Jurkat, Clone E6-1 (cell line): ENCODE results near the gene NEU4.
"Not testable (repeated sequence)": the region's sequence is repeated elsewhere in the genome, so short reads cannot be mapped to it uniquely, and the experiment has no call there.

ENCODE experiments used
- DNase-seq: peaks from one replicate; pipeline ENCODE4 v3.0.0-alpha.2; 2011; ENCODE audit warnings: low read depth, low spot score
- H3K4me3 ChIP-seq: 2 replicates; pipeline ENCODE4 v1.5.1; 2011; ENCODE audit warnings: mild to moderate bottlenecking, low read length, control low read depth, moderate library complexity

NEU4 gene

GRCh38 chr2:241820625-241821384 is 11.8 kb downstream of the NEU4 start:
- DNase-seq = no peak
- no peak overlapping the region for H3K4me3 ChIP-seq

GRCh38 chr2:241821460-241822263 is 12.7 kb downstream of the NEU4 start:
- no peak for DNase-seq
- peak overlapping the region; percentile 32 for H3K4me3 ChIP-seq

GRCh38 chr2:241822264-241822623 is 13.3 kb downstream of the NEU4 start:
- H3K4me3 ChIP-seq = peak overlapping the region; percentile 32; the same call in 1 of the 2 replicates
- no peak for DNase-seq

GRCh38 chr2:241823531-241824437 is 14.8 kb downstream of the NEU4 start:
- not testable (repeated sequence) for DNase-seq, H3K4me3 ChIP-seq

- H3K4me3 ChIP-seq = no peak overlapping the region
Observed at GRCh38 chr2:241827394-241827793, 18.4 kb downstream of the NEU4 start.

GRCh38 chr2:241833101-241833663 is 24.2 kb downstream of the NEU4 start:
- DNase-seq = no peak
- H3K4me3 ChIP-seq = no peak overlapping the region

More at GRCh38 chr2:241827394-241827793, 18.4 kb downstream of the NEU4 start:
- no peak for DNase-seq

- H3K4me3 ChIP-seq, DNase-seq: not testable (repeated sequence)
Observed at GRCh38 chr2:241833756-241834526, 24.9 kb downstream of the NEU4 start.

GRCh38 chr2:241834527-241835210 is 25.7 kb downstream of the NEU4 start:
- no peak overlapping the region for H3K4me3 ChIP-seq
- DNase-seq = no peak

- H3K4me3 ChIP-seq = no peak overlapping the region
- DNase-seq = no peak
Observed at GRCh38 chr2:241835611-241836010, 26.6 kb downstream of the NEU4 start.

GRCh38 chr2:241836292-241836691 is 27.3 kb downstream of the NEU4 start:
- H3K4me3 ChIP-seq = no peak overlapping the region
- no peak for DNase-seq

GRCh38 chr2:241837197-241837965 is 28.4 kb downstream of the NEU4 start:
- no peak overlapping the region for H3K4me3 ChIP-seq
- DNase-seq = no peak

GRCh38 chr2:241841181-241842066 is 32.4 kb downstream of the NEU4 start:
- H3K4me3 ChIP-seq = no peak overlapping the region
- no peak for DNase-seq

- DNase-seq = no peak
- no peak overlapping the region for H3K4me3 ChIP-seq
Observed at GRCh38 chr2:241842067-241842415, 33.0 kb downstream of the NEU4 start.

GRCh38 chr2:241842620-241843211 is 33.7 kb downstream of the NEU4 start:
- no peak overlapping the region for H3K4me3 ChIP-seq
- DNase-seq = no peak

GRCh38 chr2:241843321-241844065 is 34.5 kb downstream of the NEU4 start:
- H3K4me3 ChIP-seq = no peak overlapping the region
- DNase-seq = no peak
